IMR-90 (cell line): Measurements from ENCODE around the gene WDR62. TPM values are rescaled to one million over a fixed set of nuclear protein-coding genes. Genes with fewer than 3 reads are reported as not detected.

ENCODE experiments used
- ATAC-seq: fragments of 200-7000 bp; cut with Tn5 transposase; 2 replicates; pipeline ENCODE4 v1.9.1; 2020; ENCODE audit warnings: low read depth, mild to moderate bottlenecking, moderate library complexity
- BruUV-seq: library from RNA; stranded (reverse); fragments of 400-500 nt; replicated peaks from 2 replicates; lab custom pipeline; 2021; lab: Mats Ljungman, UMichigan
- CTCF ChIA-PET: fragments of 300-600 bp; formaldehyde crosslinking; extraction: SDS; loops from one replicate; lab custom pipeline; 2021; ENCODE audit warnings: antibody characterized with exemption; lab: Yijun Ruan, JAX
- POLR2A ChIA-PET: fragments of 300-600 bp; sonication (Branson Sonifier 250); formaldehyde crosslinking; loops from one replicate; lab custom pipeline; 2022; ENCODE audit warnings: antibody characterized with exemption; ENCODE audit not compliant: unreplicated experiment; lab: Charles Lee
- DNase-seq: peaks from one replicate; pipeline ENCODE4 v3.0.0; 2013
- H2AFZ ChIP-seq: replicated peaks from 2 replicates; pipeline ENCODE3; 2013; ENCODE audit warnings: low read length, mild to moderate bottlenecking; ENCODE audit not compliant: poor library complexity
- H2AK5ac ChIP-seq: 2 replicates; pipeline ENCODE4 v1.6.1; 2013; ENCODE audit warnings: low read depth, low read length, inconsistent platforms
- H2AK9ac ChIP-seq: replicated peaks from 2 replicates; pipeline ENCODE3; 2013; ENCODE audit warnings: mild to moderate bottlenecking, low read depth, low read length, moderate library complexity; ENCODE audit not compliant: poor library complexity
- H2BK120ac ChIP-seq: 2 replicates; pipeline ENCODE4 v1.6.1; 2013; ENCODE audit warnings: low read depth, low read length, inconsistent platforms
- H2BK15ac ChIP-seq: 3 replicates; pipeline ENCODE4 v1.6.1; 2013; ENCODE audit warnings: low read depth, low read length, inconsistent platforms
- H2BK20ac ChIP-seq: 2 replicates; pipeline ENCODE4 v1.6.1; 2013; ENCODE audit warnings: low read depth, mild to moderate bottlenecking, inconsistent platforms, low read length, moderate library complexity
- H2BK5ac ChIP-seq: 2 replicates; pipeline ENCODE4 v1.6.1; 2013; ENCODE audit warnings: mild to moderate bottlenecking, low read depth, low read length, inconsistent platforms; ENCODE audit not compliant: poor library complexity, severe bottlenecking
- H3K14ac ChIP-seq: replicated peaks from 2 replicates; pipeline ENCODE4 v1.6.1; 2013; ENCODE audit warnings: low read depth, low read length, inconsistent platforms
- H3K18ac ChIP-seq: 2 replicates; pipeline ENCODE4 v1.6.1; 2013; ENCODE audit warnings: low read depth, low read length, control low read depth
- H3K23ac ChIP-seq: 2 replicates; pipeline ENCODE4 v1.6.1; 2013; ENCODE audit warnings: low read depth, low read length, inconsistent platforms
- H3K27ac ChIP-seq: 2 replicates; pipeline ENCODE4 v1.5.1; 2013; ENCODE audit warnings: mild to moderate bottlenecking, control low read depth, low read length; ENCODE audit not compliant: insufficient read depth
- H3K27me3 ChIP-seq: 2 replicates; pipeline ENCODE4 v1.6.1; 2013; ENCODE audit warnings: low read length; ENCODE audit not compliant: control insufficient read depth, insufficient read depth
- H3K36me3 ChIP-seq: 2 replicates; pipeline ENCODE4 v1.6.1; 2013; ENCODE audit warnings: low read length, mixed read lengths; ENCODE audit not compliant: control insufficient read depth, insufficient read depth
- H3K4ac ChIP-seq: 2 replicates; pipeline ENCODE4 v1.6.1; 2013; ENCODE audit warnings: low read depth, low read length, inconsistent platforms
- H3K4me1 ChIP-seq: 2 replicates; pipeline ENCODE4 v1.6.1; 2013; ENCODE audit warnings: low read length, mixed read lengths; ENCODE audit not compliant: control insufficient read depth, insufficient read depth
- H3K4me2 ChIP-seq: 2 replicates; pipeline ENCODE4 v1.6.1; 2013; ENCODE audit warnings: low read depth, mild to moderate bottlenecking, control low read depth, low read length, moderate library complexity
- H3K4me3 ChIP-seq: 2 replicates; pipeline ENCODE4 v1.5.1; 2013; ENCODE audit warnings: low read depth, mild to moderate bottlenecking, control low read depth, low read length, moderate library complexity; ENCODE audit not compliant: insufficient read depth
- H3K56ac ChIP-seq: 2 replicates; pipeline ENCODE4 v1.6.1; 2013; ENCODE audit warnings: low read length, inconsistent platforms; ENCODE audit not compliant: insufficient read depth; ENCODE audit errors: extremely low read depth
- H3K79me1 ChIP-seq, 2 experiments: 2 replicates each; pipeline ENCODE4 v1.6.1; 2013; ENCODE audit warnings: low read length in 2 of 2, inconsistent platforms in 1 of 2, low read depth in 1 of 2
- H3K9ac ChIP-seq: 2 replicates; pipeline ENCODE4 v1.6.1; 2013; ENCODE audit warnings: low read depth, low read length, control low read depth
- H3K9me1 ChIP-seq: 2 replicates; pipeline ENCODE4 v1.6.1; 2013; ENCODE audit warnings: low read length, inconsistent platforms; ENCODE audit not compliant: insufficient read depth
- H3K9me3 ChIP-seq: 2 replicates; pipeline ENCODE4 v1.6.1; 2013; ENCODE audit warnings: low read length; ENCODE audit not compliant: control insufficient read depth, insufficient read depth
- H4K20me1 ChIP-seq: 2 replicates; pipeline ENCODE4 v1.6.1; 2013; ENCODE audit warnings: low read length, inconsistent platforms; ENCODE audit not compliant: insufficient read depth
- H4K5ac ChIP-seq: 2 replicates; pipeline ENCODE4 v1.6.1; 2013; ENCODE audit warnings: mild to moderate bottlenecking, low read depth, low read length, control low read depth
- H4K8ac ChIP-seq, 2 experiments: 2 replicates each; pipeline ENCODE4 v1.6.1; 2013; ENCODE audit warnings: low read depth in 2 of 2, low read length in 2 of 2, control low read depth in 1 of 2, inconsistent platforms in 1 of 2
- H4K91ac ChIP-seq: 2 replicates; pipeline ENCODE4 v1.6.1; 2013; ENCODE audit warnings: low read depth, low read length, inconsistent platforms; ENCODE audit not compliant: insufficient read depth
- BHLHE40 ChIP-seq: fragments of 150-350 bp; IDR thresholded peaks from 2 replicates; pipeline ENCODE4 v1.6.1; 2016; ENCODE audit warnings: mild to moderate bottlenecking, low read depth, low read length
- CEBPB ChIP-seq: IDR thresholded peaks from 2 replicates; pipeline ENCODE4 v1.6.1; 2012; ENCODE audit warnings: low read depth, low read length, improper control_type of control experiment
- CHD1 ChIP-seq: IDR thresholded peaks from 2 replicates; pipeline ENCODE4 v1.6.1; 2012; ENCODE audit warnings: low read depth, low read length, improper control_type of control experiment
- FOS ChIP-seq: fragments of 150-350 bp; IDR thresholded peaks from 2 replicates; pipeline ENCODE4 v1.6.1; 2016; ENCODE audit warnings: low read depth, low read length
- MAZ ChIP-seq: IDR thresholded peaks from 2 replicates; pipeline ENCODE4 v1.6.1; 2012; ENCODE audit warnings: low read depth, mild to moderate bottlenecking, low read length, improper control_type of control experiment, moderate library complexity, borderline replicate concordance
- MXI1 ChIP-seq: IDR thresholded peaks from 2 replicates; pipeline ENCODE4 v1.6.1; 2012; ENCODE audit warnings: low read depth, mild to moderate bottlenecking, low read length, moderate library complexity, borderline replicate concordance
- NFE2L2 ChIP-seq: fragments of 150-350 bp; IDR thresholded peaks from 2 replicates; pipeline ENCODE4 v1.6.1; 2016; ENCODE audit warnings: low read depth, mild to moderate bottlenecking, low read length
- POLR2A ChIP-seq: IDR thresholded peaks from 2 replicates; pipeline ENCODE4 v1.6.1; 2012; ENCODE audit warnings: mild to moderate bottlenecking, low read depth, low read length
- RAD21 ChIP-seq: IDR thresholded peaks from 2 replicates; pipeline ENCODE4 v1.6.1; 2012; ENCODE audit warnings: low read length, improper control_type of control experiment
- RCOR1 ChIP-seq: IDR thresholded peaks from 2 replicates; pipeline ENCODE4 v1.6.1; 2012; ENCODE audit warnings: mild to moderate bottlenecking, low read length, improper control_type of control experiment; ENCODE audit not compliant: insufficient replicate concordance
- RFX5 ChIP-seq: IDR thresholded peaks from 2 replicates; pipeline ENCODE4 v1.8.0; 2012; ENCODE audit warnings: low read depth, mild to moderate bottlenecking, low read length, moderate library complexity
- SMC3 ChIP-seq: fragments of 150-350 bp; IDR thresholded peaks from 2 replicates; pipeline ENCODE4 v1.6.1; 2016; ENCODE audit warnings: low read depth, mild to moderate bottlenecking, antibody characterized with exemption, low read length, moderate library complexity
- WGBS, 2 experiments: methylation state at CpG; one replicate each; pipeline versions ENCODE4 v1.1.5 to v1.1.7; 2013; ENCODE audit warnings: missing lambda C conversion rate in 2 of 2; ENCODE audit not compliant: insufficient read length in 1 of 2; ENCODE audit errors: extremely low coverage in 2 of 2; 5-methylcytosine and 5-hydroxymethylcytosine counted together
- dilution Hi-C: fragments of 300-500 bp; cut with HindIII; formaldehyde crosslinking; loops from one replicate; pipeline ENCODE4 v1.14.3; 2018; ENCODE audit warnings: low sequenced_read_pairs; ENCODE audit not compliant: unreplicated experiment
- in situ Hi-C: fragments of 300-500 bp; cut with MboI; formaldehyde crosslinking; loops from 3 replicates; pipeline ENCODE4 v1.14.3; 2019; ENCODE audit warnings: low sequenced_read_pairs, inconsistent platforms, mixed read lengths
- intact Hi-C: fragments of 100-400 bp; cut with micrococcal nuclease; formaldehyde crosslinking; loops from 2 replicates; pipeline ENCODE4 v1.10.0; 2022
- polyA plus RNA-seq, 3 experiments: library from polyadenylated mRNA; depleted of rRNA; stranded (reverse); fragments of >200 nt; gene quantifications; 2 replicates each; pipeline ENCODE4 v1.2.3, GENCODE V29; 2012; ENCODE audit warnings: low replicate concordance in 1 of 3
- total RNA-seq: library from RNA; depleted of rRNA; stranded (reverse); fragments of >200 nt; gene quantifications from 2 replicates; pipeline ENCODE4 v1.2.3, GENCODE V29; 2012
- TF ChIP-seq, protein P1 (sequence below): fragments of 150-350 bp; IDR thresholded peaks from 2 replicates; pipeline ENCODE4 v1.6.1; 2017; ENCODE audit warnings: mild to moderate bottlenecking, antibody characterized with exemption, low read length, low read depth
- TF ChIP-seq, protein P2 (sequence below): fragments of 150-350 bp; IDR thresholded peaks from 2 replicates; pipeline ENCODE4 v1.6.1; 2016; ENCODE audit warnings: low read depth, mild to moderate bottlenecking, low read length, moderate library complexity, borderline replicate concordance

The WDR62 gene
- total and polyA plus RNA-seq, 2 of the 4 experiments (the other 2 are of a cell fraction): 4.5 to 7.0 TPM

GRCh38 chr19:36030264-36031148 lies 24.2 kb upstream of the WDR62 start:
- H3K4me3 ChIP-seq: no peak overlapping the region
- H4K5ac ChIP-seq: no peak overlapping the region
- no peak overlapping the region for H2AK9ac ChIP-seq
- TF ChIP-seq RFX5: no peak
- TF ChIP-seq, protein P1, sequence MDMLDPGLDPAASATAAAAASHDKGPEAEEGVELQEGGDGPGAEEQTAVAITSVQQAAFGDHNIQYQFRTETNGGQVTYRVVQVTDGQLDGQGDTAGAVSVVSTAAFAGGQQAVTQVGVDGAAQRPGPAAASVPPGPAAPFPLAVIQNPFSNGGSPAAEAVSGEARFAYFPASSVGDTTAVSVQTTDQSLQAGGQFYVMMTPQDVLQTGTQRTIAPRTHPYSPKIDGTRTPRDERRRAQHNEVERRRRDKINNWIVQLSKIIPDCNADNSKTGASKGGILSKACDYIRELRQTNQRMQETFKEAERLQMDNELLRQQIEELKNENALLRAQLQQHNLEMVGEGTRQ: no peak
- TF ChIP-seq, protein P2, sequence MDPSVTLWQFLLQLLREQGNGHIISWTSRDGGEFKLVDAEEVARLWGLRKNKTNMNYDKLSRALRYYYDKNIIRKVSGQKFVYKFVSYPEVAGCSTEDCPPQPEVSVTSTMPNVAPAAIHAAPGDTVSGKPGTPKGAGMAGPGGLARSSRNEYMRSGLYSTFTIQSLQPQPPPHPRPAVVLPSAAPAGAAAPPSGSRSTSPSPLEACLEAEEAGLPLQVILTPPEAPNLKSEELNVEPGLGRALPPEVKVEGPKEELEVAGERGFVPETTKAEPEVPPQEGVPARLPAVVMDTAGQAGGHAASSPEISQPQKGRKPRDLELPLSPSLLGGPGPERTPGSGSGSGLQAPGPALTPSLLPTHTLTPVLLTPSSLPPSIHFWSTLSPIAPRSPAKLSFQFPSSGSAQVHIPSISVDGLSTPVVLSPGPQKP: no peak
- TF ChIP-seq SMC3: no peak
- no peak for TF ChIP-seq RCOR1
- no peak for TF ChIP-seq NFE2L2
- TF ChIP-seq FOS: no peak
- no peak for TF ChIP-seq POLR2A
- TF ChIP-seq CHD1: no peak
- no peak; the same call in 1 of the 2 replicates for TF ChIP-seq RAD21
- no peak for TF ChIP-seq CEBPB
- TF ChIP-seq MXI1: no peak
- TF ChIP-seq BHLHE40: no peak
- TF ChIP-seq MAZ: no peak
- no peaks in the 10 kb centered on the region for H3K27me3 ChIP-seq
- no TSS peak for BruUV-seq
- peak; percentile 53 for DNase-seq
- no peak overlapping the region for H4K8ac ChIP-seq
- H2AFZ ChIP-seq: no peak overlapping the region
- in situ Hi-C loops: no loop called here
- H3K9me1 ChIP-seq: 0 out of 2 replicates have a peak, but pooled peaks cover 6% of the 10 kb centered on the region
- intact Hi-C loops: no loop called here
- no peaks in the 10 kb centered on the region; the same call in 1 of the 2 replicates for H4K20me1 ChIP-seq
- ChIA-PET CTCF (interaction anchor here (1.3 kb wide), 1 partner anchor 11 kb away, joined by 6 read pairs; no protein-coding TSS in a partner anchor), POLR2A (interaction anchor here (0.6 to 1.3 kb wide), 2 partner anchors 23 to 82 kb away, joined by 3 read pairs; partner anchors contain the start of gene THAP8)
- H3K23ac ChIP-seq: no peak overlapping the region
- H3K14ac ChIP-seq: no peak overlapping the region
- no peak overlapping the region for H2BK5ac ChIP-seq
- H3K9me3 ChIP-seq: no peaks in the 10 kb centered on the region
- peaks cover 0 to 28% of the 10 kb centered on the region in 2 experiments; a peak in 3 of 4 replicates for H3K79me1 ChIP-seq
- H3K4me2 ChIP-seq: no peak overlapping the region
- no peak overlapping the region for H2BK120ac ChIP-seq
- H4K91ac ChIP-seq: no peak overlapping the region
- H3K27ac ChIP-seq: no peak overlapping the region
- no peak overlapping the region for H3K9ac ChIP-seq
- H3K4ac ChIP-seq: no peak overlapping the region
- no peak overlapping the region for H2BK15ac ChIP-seq
- peaks cover 34% of the 10 kb centered on the region for H3K36me3 ChIP-seq
- no peak overlapping the region for H2AK5ac ChIP-seq
- H3K4me1 ChIP-seq: peaks cover 5% of the 10 kb centered on the region; the same call in 1 of the 2 replicates
- H2BK20ac ChIP-seq: no peak overlapping the region
- dilution Hi-C loops: no loop called here
- WGBS, 2 experiments: no CpG with 5 or more reads among the region's 8 CpGs
- H3K56ac ChIP-seq: no peak overlapping the region
- no peak overlapping the region for H3K18ac ChIP-seq
- no peak for ATAC-seq
